SK-N-SH (cell line): ENCODE results near the gene HIVEP2. TPM values are rescaled to one million over a fixed set of nuclear protein-coding genes. Genes with fewer than 3 reads are reported as not detected.

Experiments
- CTCF ChIA-PET: fragments of 300-600, 350-600 bp; formaldehyde crosslinking; extraction: SDS; loops from one replicate; lab custom pipeline; 2021; lab: Yijun Ruan, JAX
- POLR2A ChIA-PET: fragments of 350-600 bp; sonication (Branson Sonifier 250); formaldehyde crosslinking; extraction: SDS; loops from one replicate; lab custom pipeline; 2020; ENCODE audit warnings: antibody characterized with exemption, inconsistent platforms; lab: Yijun Ruan, JAX
- DNase-seq: peaks from one replicate; pipeline ENCODE4 v3.0.0; 2012
- H2AFZ ChIP-seq: fragments of 200-600 bp; sonication (generic); 2 replicates; pipeline ENCODE4 v1.8.1; 2016; ENCODE audit warnings: antibody characterized with exemption, mild to moderate bottlenecking, low read depth
- H3F3A ChIP-seq: fragments of 200-600 bp; sonication (generic); replicated peaks from 2 replicates; pipeline ENCODE3; 2016; ENCODE audit warnings: antibody characterized with exemption, mild to moderate bottlenecking; ENCODE audit not compliant: insufficient read depth
- H3K27ac ChIP-seq, 2 experiments: fragments of 200-500 bp in 1 of 2; fragments of 200-600 bp in 1 of 2; sonication (Bioruptor generic) in 1 of 2; sonication (generic), shearing (Covaris generic) in 1 of 2; 2 replicates each; pipeline versions ENCODE4 v1.5.1 to v1.6.1; 2014 to 2016; ENCODE audit warnings: low read depth in 2 of 2, inconsistent platforms in 1 of 2, low read length in 1 of 2, mild to moderate bottlenecking in 1 of 2, mixed read lengths in 1 of 2
- H3K27me3 ChIP-seq: fragments of 200-600 bp; sonication (generic), shearing (Covaris generic); 2 replicates; pipeline ENCODE4 v1.6.1; 2016; ENCODE audit warnings: mixed run types; ENCODE audit not compliant: insufficient read depth
- H3K36me3 ChIP-seq, 2 experiments: fragments of 200-500 bp in 1 of 2; fragments of 200-600 bp in 1 of 2; sonication (Bioruptor generic) in 1 of 2; sonication (generic) in 1 of 2; replicated peaks in 1 of 2; 2 replicates each; pipeline versions ENCODE3 to v1.5.1; 2014 to 2016; ENCODE audit warnings: low read length in 1 of 2, mild to moderate bottlenecking in 1 of 2; ENCODE audit not compliant: insufficient read depth in 2 of 2, control insufficient read depth in 1 of 2
- H3K4me1 ChIP-seq, 2 experiments: fragments of 200-500 bp in 1 of 2; fragments of 200-600 bp in 1 of 2; sonication (Bioruptor generic) in 1 of 2; sonication (generic), shearing (Covaris generic) in 1 of 2; 2 replicates each; pipeline versions ENCODE4 v1.5.1 to v1.6.1; 2014 to 2016; ENCODE audit warnings: low read depth in 1 of 2, low read length in 1 of 2, mixed run types in 1 of 2; ENCODE audit not compliant: insufficient read depth in 2 of 2, control insufficient read depth in 1 of 2
- H3K4me2 ChIP-seq: fragments of 200-600 bp; sonication (generic), shearing (Covaris generic); 2 replicates; pipeline ENCODE4 v1.6.1; 2017; ENCODE audit warnings: mixed run types
- H3K4me3 ChIP-seq, 2 experiments: fragments of 200-500 bp in 1 of 2; fragments of 200-600 bp in 1 of 2; sonication (Bioruptor generic) in 1 of 2; sonication (generic), shearing (Covaris generic) in 1 of 2; 2 replicates each; pipeline versions ENCODE4 v1.5.1 to v1.8.1; 2014 to 2016; ENCODE audit warnings: low read depth in 2 of 2, inconsistent platforms in 1 of 2, low read length in 1 of 2, mild to moderate bottlenecking in 1 of 2, mixed read lengths in 1 of 2, moderate library complexity in 1 of 2
- H3K79me2 ChIP-seq: fragments of 200-600 bp; sonication (generic); 2 replicates; pipeline ENCODE4 v1.8.1; 2017; ENCODE audit warnings: mild to moderate bottlenecking; ENCODE audit not compliant: insufficient read depth
- H3K9ac ChIP-seq: fragments of 200-600 bp; sonication (generic); 2 replicates; pipeline ENCODE4 v1.6.1; 2017; ENCODE audit warnings: mixed run types
- H3K9me2 ChIP-seq: fragments of 200-600 bp; sonication (generic); 2 replicates; pipeline ENCODE4 v1.6.1; 2017; ENCODE audit warnings: mixed run types
- H3K9me3 ChIP-seq: fragments of 200-600 bp; sonication (generic); 2 replicates; pipeline ENCODE4 v1.6.1; 2017; ENCODE audit warnings: mixed run types, mild to moderate bottlenecking, moderate library complexity
- H4K20me1 ChIP-seq: fragments of 200-600 bp; sonication (generic); 2 replicates; pipeline ENCODE4 v1.6.1; 2017; ENCODE audit warnings: mild to moderate bottlenecking, mixed run types; ENCODE audit not compliant: insufficient read depth
- ELF1 ChIP-seq: IDR thresholded peaks from 2 replicates; pipeline ENCODE4 v1.4.0; 2012
- EP300 ChIP-seq, 2 experiments: IDR thresholded peaks; 2 replicates each; pipeline versions ENCODE4 v1.4.0 to v1.6.1; 2012; ENCODE audit warnings: borderline replicate concordance in 1 of 2, low read depth in 1 of 2, low read length in 1 of 2
- FOSL2 ChIP-seq: IDR thresholded peaks from 2 replicates; pipeline ENCODE4 v1.4.0; 2012; ENCODE audit warnings: low read depth, mild to moderate bottlenecking, moderate library complexity, borderline replicate concordance
- GATA2 ChIP-seq: sonication (generic); formaldehyde crosslinking; IDR thresholded peaks from 2 replicates; pipeline ENCODE4 v1.5.0; 2020; ENCODE audit warnings: mild to moderate bottlenecking, missing genetic modification reagents
- JUND ChIP-seq: IDR thresholded peaks from 2 replicates; pipeline ENCODE4 v1.4.0; 2012
- MEF2A ChIP-seq: IDR thresholded peaks from 2 replicates; pipeline ENCODE4 v1.4.0; 2012; ENCODE audit warnings: low read depth, borderline replicate concordance
- NFIC ChIP-seq: IDR thresholded peaks from 2 replicates; pipeline ENCODE4 v1.4.0; 2012; ENCODE audit warnings: borderline replicate concordance
- PBX3 ChIP-seq: IDR thresholded peaks from 2 replicates; pipeline ENCODE4; 2012
- POLR2AphosphoS5 ChIP-seq: IDR thresholded peaks from 2 replicates; pipeline ENCODE4 v1.6.1; 2012; ENCODE audit warnings: low read depth, low read length
- RCOR1 ChIP-seq: fragments of 150-350 bp; IDR thresholded peaks from 2 replicates; pipeline ENCODE4 v1.6.1; 2017; ENCODE audit warnings: antibody characterized with exemption, low read length
- RFX5 ChIP-seq: IDR thresholded peaks from 2 replicates; pipeline ENCODE4 v1.6.1; 2012; ENCODE audit warnings: mild to moderate bottlenecking, improper control_type of control experiment, low read length
- RXRA ChIP-seq: IDR thresholded peaks from 2 replicates; pipeline ENCODE4 v1.4.0; 2012; ENCODE audit warnings: low read depth, mild to moderate bottlenecking, borderline replicate concordance
- SIN3A ChIP-seq: IDR thresholded peaks from 2 replicates; pipeline ENCODE4 v1.6.1; 2012; ENCODE audit warnings: low read depth, mild to moderate bottlenecking, low read length, moderate library complexity, borderline replicate concordance
- USF2 ChIP-seq: fragments of 150-350 bp; IDR thresholded peaks from 2 replicates; pipeline ENCODE4 v1.6.1; 2017; ENCODE audit warnings: antibody characterized with exemption, low read length, low read depth, borderline replicate concordance
- WGBS: methylation state at CpG from one replicate; pipeline ENCODE4 v1.1.6; 2017; ENCODE audit warnings: low lambda C conversion rate; 5-methylcytosine and 5-hydroxymethylcytosine counted together
- polyA plus RNA-seq, 3 experiments: library from polyadenylated mRNA; depleted of rRNA; stranded (reverse); fragments of >200 nt; gene quantifications; 2 replicates each; pipeline ENCODE4 v1.2.3, GENCODE V29; 2012
- TF ChIP-seq, protein P1 (sequence below): IDR thresholded peaks from 2 replicates; pipeline ENCODE4 v1.4.0; 2012; ENCODE audit warnings: low read depth, borderline replicate concordance

The HIVEP2 gene
- polyA plus RNA-seq, 1 of the 3 experiments (the other 2 are of a cell fraction), result 2.5 TPM

DNA sequence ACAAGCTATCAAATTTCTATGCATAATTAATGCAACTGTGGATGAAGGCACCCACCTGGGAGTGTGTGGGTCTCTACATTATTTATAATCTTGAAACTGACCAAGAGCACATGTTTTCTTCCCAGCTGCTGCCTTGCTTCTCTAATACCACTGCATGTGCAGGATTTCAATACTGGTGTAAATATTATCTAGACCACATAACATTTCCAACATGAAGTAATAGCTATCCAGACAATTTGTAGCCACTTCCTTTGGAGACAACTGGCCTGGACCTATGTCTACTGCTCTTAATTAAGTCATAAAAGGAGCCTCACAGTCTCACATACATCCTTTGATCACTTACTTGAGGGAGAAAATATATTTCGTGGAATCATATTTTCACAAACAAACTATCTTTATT, 180.7 kb downstream of the HIVEP2 start (continued):
- TF ChIP-seq RFX5 (no peak), GATA2 (CRISPR knock-in tag) (no peak), RXRA (no peak), ELF1 (no peak), SIN3A (no peak)
- TF ChIP-seq, all 33 proteins: peak for 0

DNA sequence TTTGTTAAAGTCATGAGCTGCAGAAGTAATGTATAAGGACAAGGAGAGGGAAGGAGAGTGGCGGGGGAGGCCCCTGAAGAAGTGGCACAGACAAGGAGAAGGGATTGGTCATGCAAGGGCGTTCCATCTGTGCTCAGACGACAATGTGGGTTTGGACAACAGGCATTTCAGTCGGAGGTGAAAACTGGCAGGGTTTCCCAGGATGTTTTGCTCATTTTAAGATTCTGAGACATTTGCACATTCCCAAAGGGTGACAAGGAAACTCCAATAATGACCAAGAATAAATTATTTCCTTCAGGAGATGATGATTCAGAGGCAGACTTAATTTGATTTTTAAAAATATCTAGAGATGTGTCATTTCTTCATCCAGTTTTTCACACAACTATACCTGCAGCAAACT, 181.8 kb downstream of the HIVEP2 start:
- H3F3A ChIP-seq, result peaks cover 19% of the 10 kb centered on the region
- no peak overlapping the region for H3K4me2 ChIP-seq
- peaks cover 0 to 5% of the 10 kb centered on the region in 2 experiments; a peak in 2 of 4 replicates for H3K4me1 ChIP-seq
- ChIA-PET POLR2A (no interaction called here), CTCF (no interaction called here)
- H3K27ac ChIP-seq, result peak overlapping the region in 1 of 2 experiments; percentile 87; a peak in 2 of 4 replicates
- no peaks in the 10 kb centered on the region for H3K79me2 ChIP-seq
- no peaks in the 10 kb centered on the region for H3K27me3 ChIP-seq
- peak overlapping the region; percentile 55; the same call in 1 of the 2 replicates for H3K9ac ChIP-seq
- no peaks in the 10 kb centered on the region for H4K20me1 ChIP-seq
- no peak overlapping the region for H2AFZ ChIP-seq
- no peak overlapping the region for H3K4me3 ChIP-seq
- H3K36me3 ChIP-seq, result peaks cover 32 to 43% of the 10 kb centered on the region in 2 experiments
- H3K9me3 ChIP-seq, result no peaks in the 10 kb centered on the region
- TF ChIP-seq, protein P1, sequence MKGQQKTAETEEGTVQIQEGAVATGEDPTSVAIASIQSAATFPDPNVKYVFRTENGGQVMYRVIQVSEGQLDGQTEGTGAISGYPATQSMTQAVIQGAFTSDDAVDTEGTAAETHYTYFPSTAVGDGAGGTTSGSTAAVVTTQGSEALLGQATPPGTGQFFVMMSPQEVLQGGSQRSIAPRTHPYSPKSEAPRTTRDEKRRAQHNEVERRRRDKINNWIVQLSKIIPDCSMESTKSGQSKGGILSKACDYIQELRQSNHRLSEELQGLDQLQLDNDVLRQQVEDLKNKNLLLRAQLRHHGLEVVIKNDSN, result no peak
- TF ChIP-seq FOSL2, result 0 out of 2 replicates have a peak, but pooled peaks have one; percentile 25
- TF ChIP-seq POLR2AphosphoS5, result peak; percentile 17; the same call in 1 of the 2 replicates
- peak in 1 of 2 experiments; percentile 23; a peak in 1 of 4 replicates for TF ChIP-seq EP300 (IDR thresholded peaks at IDR 0.05; ENCODE audit: borderline replicate concordance in 1 of 2, low read depth in 1 of 2, low read length in 1 of 2)
- peak; percentile 28; the same call in 1 of the 2 replicates for TF ChIP-seq PBX3
- TF ChIP-seq JUND, result peak; percentile 5; the same call in 1 of the 2 replicates
- TF ChIP-seq RCOR1, result no peak
- peak; percentile 24; the same call in 1 of the 2 replicates for TF ChIP-seq NFIC
- TF ChIP-seq USF2, result no peak
- TF ChIP-seq MEF2A, result peak; percentile 33; the same call in 1 of the 2 replicates
- H3K9me2 ChIP-seq, result no peaks in the 10 kb centered on the region
- no peak for DNase-seq
- 42% methylated on average over 4 of the region's 4 CpGs for WGBS
